KBM-7 (cell line): Measurements from ENCODE around the gene LTA4H.
"Not testable (repeated sequence)": the region's sequence is repeated elsewhere in the genome, so short reads cannot be mapped to it uniquely, and the experiment has no call there.

Source experiments
- DNase-seq: peaks from one replicate; pipeline ENCODE4 v3.0.0-alpha.2; 2015
- in situ Hi-C: fragments of 300-500 bp; cut with MboI; formaldehyde crosslinking; loops from 2 replicates; pipeline ENCODE4 v1.14.3; 2020; ENCODE audit warnings: low sequenced_read_pairs, low pct_unique_long_range_greater_than_20kb, mixed read lengths

LTA4H gene

GRCh38 chr12:95977764-95978305 is 57.6 kb downstream of the LTA4H start:
- in situ Hi-C loops = no loop called here
- no peak for DNase-seq

GRCh38 chr12:95976416-95976832 is 59.0 kb downstream of the LTA4H start:
- in situ Hi-C loops = no loop called here

GRCh38 chr12:95975491-95975890 is 59.9 kb downstream of the LTA4H start:
- in situ Hi-C loops = no loop called here
- no peak for DNase-seq

More at GRCh38 chr12:95976416-95976832, 59.0 kb downstream of the LTA4H start:
- no peak for DNase-seq

- in situ Hi-C loops = no loop called here
- no peak for DNase-seq
These were observed 61.0 kb downstream of the LTA4H start for GRCh38 chr12:95974358-95974757.

- no peak for DNase-seq
- in situ Hi-C loops = no loop called here
These were observed 62.4 kb downstream of the LTA4H start for GRCh38 chr12:95972832-95973456.

GRCh38 chr12:95970905-95971304 is 64.5 kb downstream of the LTA4H start:
- no peak for DNase-seq
- in situ Hi-C loops = no loop called here

- DNase-seq, in situ Hi-C loops: not testable (repeated sequence)
These were observed 66.3 kb downstream of the LTA4H start for GRCh38 chr12:95969116-95969515.

GRCh38 chr12:95967301-95967700 is 68.1 kb downstream of the LTA4H start:
- in situ Hi-C loops = no loop called here
- DNase-seq = no peak

GRCh38 chr12:95966287-95966870 is 69.0 kb downstream of the LTA4H start:
- in situ Hi-C loops = no loop called here

GRCh38 chr12:95963096-95963495 is 72.3 kb downstream of the LTA4H start:
- DNase-seq = peak; percentile 39
- in situ Hi-C loops = no loop called here

More at GRCh38 chr12:95966287-95966870, 69.0 kb downstream of the LTA4H start:
- no peak for DNase-seq

- in situ Hi-C loops = no loop called here
- no peak for DNase-seq
These were observed 73.2 kb downstream of the LTA4H start for GRCh38 chr12:95962222-95962621.

GRCh38 chr12:95960241-95960640 is 75.1 kb downstream of the LTA4H start:
- in situ Hi-C loops = no loop called here

GRCh38 chr12:95959107-95959506 is 76.3 kb downstream of the LTA4H start:
- DNase-seq = peak; percentile 21
- in situ Hi-C loops = no loop called here

More at GRCh38 chr12:95960241-95960640, 75.1 kb downstream of the LTA4H start:
- no peak for DNase-seq

GRCh38 chr12:95956557-95957145 is 78.7 kb downstream of the LTA4H start:
- in situ Hi-C loops = no loop called here
- no peak for DNase-seq

- in situ Hi-C loops = no loop called here
- DNase-seq = no peak
These were observed 79.7 kb downstream of the LTA4H start for GRCh38 chr12:95955549-95956159.

- no peak for DNase-seq
- in situ Hi-C loops = no loop called here
These were observed 82.4 kb downstream of the LTA4H start for GRCh38 chr12:95953000-95953399.

- DNase-seq = peak; percentile 72
- in situ Hi-C loops = no loop called here
These were observed 83.9 kb downstream of the LTA4H start for GRCh38 chr12:95951515-95951914.
